Immature natural killer cell (primary cell): ENCODE measurements around the gene MAP6. TPM values are rescaled to one million over a fixed set of nuclear protein-coding genes. Genes with fewer than 3 reads are reported as not detected.

Experiments
- DNase-seq, 3 donors: peaks; one replicate each; pipeline ENCODE4 v3.0.0; 2022; ENCODE audit warnings: mixed read lengths in 1 of 3
- H3K27ac Mint-ChIP-seq, 6 donors: one replicate each; pipeline ENCODE4 v1.8.0; 2020; ENCODE audit warnings: mixed read lengths in 6 of 6, mild to moderate bottlenecking in 5 of 6, inconsistent platforms in 4 of 6, moderate library complexity in 3 of 6
- H3K27me3 Mint-ChIP-seq, 3 donors: one replicate each; pipeline ENCODE4 v1.8.0; 2020 to 2021; ENCODE audit warnings: low read depth in 3 of 3, mild to moderate bottlenecking in 3 of 3, mixed read lengths in 3 of 3, moderate library complexity in 3 of 3, inconsistent platforms in 1 of 3
- H3K36me3 Mint-ChIP-seq, 3 donors: one replicate each; pipeline ENCODE4 v1.8.0; 2020; ENCODE audit warnings: mixed read lengths in 3 of 3, inconsistent platforms in 2 of 3, mild to moderate bottlenecking in 2 of 3
- H3K4me1 Mint-ChIP-seq, 2 donors: one replicate each; pipeline ENCODE4 v1.8.0; 2020; ENCODE audit warnings: inconsistent platforms in 2 of 2, mild to moderate bottlenecking in 2 of 2, mixed read lengths in 2 of 2, moderate library complexity in 1 of 2
- H3K4me3 Mint-ChIP-seq, 5 donors: one replicate each; pipeline ENCODE4 v1.8.0; 2020; ENCODE audit warnings: mild to moderate bottlenecking in 5 of 5, mixed read lengths in 5 of 5, inconsistent platforms in 3 of 5, moderate library complexity in 3 of 5
- H3K9me3 Mint-ChIP-seq, 6 donors: one replicate each; pipeline ENCODE4 v1.8.0; 2020; ENCODE audit warnings: mild to moderate bottlenecking in 6 of 6, mixed read lengths in 6 of 6, inconsistent platforms in 4 of 6, moderate library complexity in 3 of 6
- polyA plus RNA-seq, 3 donors: library from polyadenylated mRNA; unstranded; fragments of 300-500 nt; fragmentation: Illumina TruSeq; gene quantifications; one replicate each; pipeline ENCODE4 v1.2.3, GENCODE V29; 2021

Gene MAP6
- polyA plus RNA-seq, 3 donors from 2014 or later, result not detected

DNA sequence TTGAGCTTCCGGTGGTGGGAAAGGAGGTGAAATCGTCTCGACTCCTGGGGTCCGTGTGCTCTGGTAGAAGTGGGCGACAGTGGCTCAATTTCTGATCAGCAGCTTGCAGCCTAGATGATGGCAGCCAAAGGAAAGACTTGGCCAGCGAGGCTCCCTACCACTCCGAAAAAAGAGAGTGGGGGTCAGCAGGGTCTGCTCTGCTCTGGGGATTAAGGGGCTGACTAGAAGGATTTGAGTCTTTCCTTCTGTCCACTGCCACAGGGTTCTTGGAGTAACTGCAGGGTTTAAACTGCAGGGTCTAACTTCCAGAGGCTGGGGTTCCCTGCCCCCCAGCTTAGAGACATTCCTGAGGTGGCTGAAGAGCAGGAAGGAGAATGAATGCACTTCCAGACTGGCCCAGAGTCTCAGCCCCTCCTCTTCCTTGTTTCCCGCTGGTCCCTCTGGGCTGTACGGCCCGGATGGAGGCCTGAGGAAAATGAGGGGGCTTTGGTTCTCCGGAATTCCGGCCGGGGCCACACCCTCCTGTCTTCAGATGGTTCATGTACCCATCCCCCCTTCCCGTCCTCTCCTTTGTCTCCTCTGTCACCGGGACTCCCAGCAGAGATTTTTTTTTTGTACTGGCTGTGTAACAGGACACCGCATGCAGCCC is 105.9 kb downstream of the MAP6 start:
- Mint-ChIP-seq H3K4me3 (peak overlapping the region; percentile 91 to 99 (median 97)), H3K9me3 (no peaks in the 10 kb centered on the region), H3K36me3 (no peaks in the 10 kb centered on the region), H3K27me3 (peaks cover 0 to 2% (median 2%) of the 10 kb centered on the region in 3 donors), H3K4me1 (peaks cover 42 to 48% of the 10 kb centered on the region in 2 donors), H3K27ac (peak overlapping the region; percentile 72 to 96 (median 88))
- DNase-seq, result no peak

DNA sequence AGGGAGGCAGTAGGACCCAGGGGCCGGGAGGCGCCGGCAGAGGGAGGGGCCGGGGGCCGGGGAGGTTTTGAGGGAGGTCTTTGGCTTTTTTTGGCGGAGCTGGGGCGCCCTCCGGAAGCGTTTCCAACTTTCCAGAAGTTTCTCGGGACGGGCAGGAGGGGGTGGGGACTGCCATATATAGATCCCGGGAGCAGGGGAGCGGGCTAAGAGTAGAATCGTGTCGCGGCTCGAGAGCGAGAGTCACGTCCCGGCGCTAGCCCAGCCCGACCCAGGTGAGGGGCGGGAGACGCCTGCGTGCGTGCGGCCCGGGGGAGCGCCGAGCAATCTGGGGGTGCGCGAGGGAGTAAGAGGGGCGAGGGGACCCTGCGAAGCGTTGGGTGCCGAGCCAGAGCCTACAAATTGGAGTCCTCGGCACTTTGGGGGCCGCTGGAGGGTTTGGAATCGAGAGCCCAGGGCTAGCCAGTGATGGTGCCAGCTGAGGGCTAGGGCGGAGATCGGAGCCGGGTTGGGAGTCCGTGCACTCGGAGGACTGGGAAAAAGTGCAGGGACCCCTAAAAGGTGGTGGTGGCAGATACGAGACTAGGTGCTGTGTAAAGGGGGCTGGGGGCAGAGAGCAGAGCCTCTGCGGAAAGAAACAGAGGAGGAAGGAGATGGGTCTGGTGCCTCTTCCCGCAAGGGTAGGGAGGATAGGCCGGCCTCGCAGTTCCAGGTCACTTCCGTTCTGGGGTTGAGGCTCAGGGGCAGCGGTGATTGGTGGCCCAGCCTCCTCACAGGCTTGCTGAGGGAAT is 106.6 kb downstream of the MAP6 start, which contains the start of gene SERPINH1:
TSS of gene SERPINH1 (plus strand) at position 206 of the 788 bp plus-strand sequence. CDS start 4,097 bp downstream, outside the sequence.
- no peaks in the 10 kb centered on the region for H3K9me3 Mint-ChIP-seq
- H3K4me3 Mint-ChIP-seq, result peak within 1 kb of the TSS; percentile 91 to 99 (median 97)
- peaks cover 2 to 5% (median 3%) of the 10 kb centered on the region in 3 donors for H3K27me3 Mint-ChIP-seq
- H3K4me1 Mint-ChIP-seq, result peaks cover 42 to 48% of the 10 kb centered on the region in 2 donors
- H3K27ac Mint-ChIP-seq, result peak within 1 kb of the TSS; percentile 72 to 96 (median 88)
- DNase-seq, result peak; percentile 46 to 53 (median 52)
- H3K36me3 Mint-ChIP-seq, result no peaks in the 10 kb centered on the region

DNA sequence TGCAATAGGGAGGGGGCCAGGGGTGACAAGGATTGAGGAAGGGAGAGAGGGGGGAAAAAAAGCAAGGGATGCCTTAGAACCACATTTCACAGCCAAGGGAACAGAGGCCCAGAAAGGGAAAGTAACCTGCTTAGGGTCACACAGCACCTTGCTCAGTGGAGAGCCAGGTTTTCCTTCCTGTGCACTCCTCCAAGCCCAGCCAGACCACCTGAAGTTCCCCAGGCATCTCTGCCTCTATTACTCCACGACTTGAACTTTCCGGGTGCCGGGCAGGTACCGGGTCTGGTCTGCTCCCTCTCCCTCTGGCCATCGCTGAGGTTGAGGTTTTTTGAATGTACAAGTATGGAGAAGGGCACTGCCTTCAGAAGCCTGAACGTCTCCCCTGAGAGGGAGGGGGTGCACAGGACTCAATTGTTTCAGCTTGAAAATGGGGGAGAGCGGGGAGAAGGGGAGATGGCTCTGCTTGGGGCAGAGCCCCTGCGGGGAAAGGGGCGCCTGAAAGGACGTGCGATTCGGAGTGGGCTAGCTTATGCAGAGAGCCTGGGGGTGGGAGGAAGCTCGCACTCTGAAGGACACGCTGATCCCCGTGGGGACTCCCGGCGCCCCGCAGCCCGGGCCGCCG is 107.3 kb downstream of the MAP6 start:
- H3K36me3 Mint-ChIP-seq, result no peaks in the 10 kb centered on the region

DNA sequence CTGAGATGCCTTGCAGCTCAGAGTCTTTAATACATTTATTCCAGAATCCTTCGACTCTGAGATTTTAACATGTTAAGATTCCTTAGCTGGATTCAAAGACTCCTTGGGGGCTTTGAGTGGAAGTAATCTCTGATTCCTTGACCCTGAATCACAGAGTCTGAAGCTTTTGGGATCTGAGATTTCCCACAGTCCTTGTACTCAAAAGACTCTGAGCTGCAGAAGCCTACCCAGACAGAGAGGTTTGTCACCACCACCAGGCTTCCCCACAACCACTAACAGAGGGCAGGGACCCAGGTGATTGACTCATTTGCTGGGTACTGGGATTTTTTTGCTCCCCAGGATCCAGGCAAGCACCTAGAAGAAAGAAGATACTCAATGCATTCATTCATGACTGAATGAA is 108.2 kb downstream of the MAP6 start:
- Mint-ChIP-seq H3K27ac (peak overlapping the region in 2 of 6 donors; percentile 65 to 87), H3K9me3 (no peaks in the 10 kb centered on the region), H3K36me3 (no peaks in the 10 kb centered on the region), H3K4me1 (peaks cover 37 to 41% of the 10 kb centered on the region in 2 donors), H3K4me3 (peak overlapping the region; percentile 76 to 99 (median 94)), H3K27me3 (peaks cover 2 to 8% (median 3%) of the 10 kb centered on the region in 3 donors)
- DNase-seq, result no peak

More for the DNA sequence above, 107.3 kb downstream of the MAP6 start:
- H3K9me3 Mint-ChIP-seq, result no peaks in the 10 kb centered on the region
- peak overlapping the region; percentile 91 to 99 (median 97) for H3K4me3 Mint-ChIP-seq
- peaks cover 2 to 8% (median 3%) of the 10 kb centered on the region in 3 donors for H3K27me3 Mint-ChIP-seq
- DNase-seq, result no peak
- peak overlapping the region; percentile 51 to 96 (median 88) for H3K27ac Mint-ChIP-seq
- peaks cover 42 to 48% of the 10 kb centered on the region in 2 donors for H3K4me1 Mint-ChIP-seq

DNA sequence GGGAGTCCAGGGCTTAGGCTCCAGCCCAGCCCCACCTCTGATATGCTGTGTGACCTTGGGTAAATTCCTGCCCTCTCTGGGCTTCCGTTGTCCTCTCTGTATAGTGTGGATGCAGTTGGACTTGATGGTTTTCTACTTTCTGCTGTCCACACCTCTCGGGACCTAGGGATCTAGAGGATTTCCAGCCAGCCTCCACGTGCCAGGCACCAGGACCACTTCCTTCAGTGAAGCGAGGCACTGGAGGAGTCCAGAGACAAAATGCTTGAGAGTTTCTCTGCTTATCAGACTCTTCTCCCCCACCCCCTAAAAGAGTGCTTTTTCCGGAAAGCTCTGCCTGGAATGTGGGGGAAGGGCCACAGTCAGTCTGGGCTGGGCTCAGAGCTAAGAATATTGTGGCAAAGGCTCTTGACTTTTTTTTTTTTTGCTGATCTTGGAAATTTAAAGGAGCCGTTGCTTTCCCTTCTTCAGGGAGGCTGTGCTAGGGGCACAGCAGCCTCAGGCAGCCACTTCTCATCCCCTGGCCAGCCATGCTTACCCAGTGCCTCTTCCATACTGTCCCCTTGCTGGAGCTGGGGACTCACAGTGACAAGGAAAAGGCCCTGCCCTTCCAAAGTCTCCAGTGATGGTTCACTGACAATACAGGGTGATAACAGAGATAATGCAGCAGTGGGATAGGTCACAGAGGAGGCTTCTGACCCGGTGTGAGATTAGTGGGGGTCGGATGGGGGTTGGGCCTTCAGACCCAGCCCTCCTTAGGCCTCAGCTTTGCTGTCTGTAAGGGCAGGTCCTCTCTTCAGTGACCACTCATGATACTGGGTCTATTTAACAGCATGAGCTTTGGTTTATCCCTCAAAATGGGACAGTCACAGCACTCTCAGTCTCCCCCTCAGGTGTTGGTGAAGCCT is 109.6 kb downstream of the MAP6 start:
- no peak overlapping the region for H3K4me3 Mint-ChIP-seq
- DNase-seq, result no peak
- peak overlapping the region in 1 of 6 donors; percentile 44 for H3K27ac Mint-ChIP-seq
- H3K36me3 Mint-ChIP-seq, result no peaks in the 10 kb centered on the region
- peaks cover 32 to 33% of the 10 kb centered on the region in 2 donors for H3K4me1 Mint-ChIP-seq
- H3K9me3 Mint-ChIP-seq, result no peaks in the 10 kb centered on the region
- H3K27me3 Mint-ChIP-seq, result peaks cover 2 to 8% (median 3%) of the 10 kb centered on the region in 3 donors

DNA sequence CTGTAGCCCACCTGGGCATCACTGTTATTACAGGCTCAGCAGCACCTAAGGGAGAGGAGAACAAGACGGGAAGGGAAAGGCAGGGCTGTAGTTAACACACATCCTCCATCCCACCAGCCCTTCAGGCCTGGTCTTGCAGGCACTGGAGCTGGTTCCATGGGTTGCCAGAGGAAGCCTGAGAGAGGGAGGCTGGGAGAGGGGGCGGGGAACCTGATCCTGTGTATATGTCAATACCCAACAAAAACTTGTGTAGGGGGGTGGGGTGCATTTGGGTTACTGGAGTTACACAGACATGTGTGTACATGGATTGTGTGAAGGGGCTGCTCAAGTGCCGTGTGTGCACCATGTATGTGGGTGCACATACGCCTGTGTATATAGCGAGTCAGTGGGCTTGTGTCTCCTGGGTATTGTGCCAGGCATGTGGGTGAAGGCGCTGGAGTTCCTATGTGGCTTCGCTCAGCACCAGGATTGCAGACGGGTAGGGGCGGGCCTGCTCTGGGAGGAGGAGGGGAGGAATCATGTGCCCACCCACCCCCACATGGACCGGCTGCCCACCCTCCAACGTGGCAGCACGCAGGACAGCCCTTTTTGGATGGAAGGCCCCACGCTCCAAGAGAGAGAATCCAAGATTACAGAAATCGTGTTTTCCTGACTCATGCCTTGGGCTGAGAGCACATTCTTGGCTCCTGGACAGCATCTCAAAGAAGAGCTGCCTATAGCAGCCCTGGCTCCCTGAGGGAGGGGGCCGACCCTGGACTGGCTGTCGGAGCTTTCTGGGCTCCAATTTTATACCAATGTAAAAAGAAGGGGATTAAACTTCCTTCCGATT is 111.0 kb downstream of the MAP6 start:
- no peak overlapping the region for H3K27ac Mint-ChIP-seq
- H3K9me3 Mint-ChIP-seq, result no peaks in the 10 kb centered on the region
- no peak overlapping the region for H3K4me3 Mint-ChIP-seq
- H3K27me3 Mint-ChIP-seq, result peaks cover 2 to 8% (median 3%) of the 10 kb centered on the region in 3 donors
- no peaks in the 10 kb centered on the region for H3K36me3 Mint-ChIP-seq
- DNase-seq, result no peak
- H3K4me1 Mint-ChIP-seq, result peaks cover 19 to 20% of the 10 kb centered on the region in 2 donors

DNA sequence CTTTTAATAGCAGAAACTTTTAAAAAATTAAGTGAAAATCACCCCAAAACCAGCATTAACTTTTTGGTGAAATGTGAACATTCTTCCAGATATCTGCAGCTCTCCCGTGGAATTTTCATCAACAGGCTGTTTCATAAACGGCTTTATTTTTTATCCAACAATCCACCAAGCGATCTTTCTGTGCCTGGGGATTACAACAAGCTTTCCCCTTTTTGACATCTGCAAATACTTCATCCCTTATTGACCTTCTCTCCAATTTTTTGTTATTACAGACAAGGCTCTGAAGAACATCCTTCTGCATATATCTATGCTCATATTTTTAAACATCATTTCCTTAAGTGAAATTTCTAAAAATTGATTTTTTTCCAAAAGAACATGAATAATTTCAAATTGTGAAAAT is 112.6 kb downstream of the MAP6 start:
- Mint-ChIP-seq H3K27me3 (peaks cover 2 to 8% (median 3%) of the 10 kb centered on the region in 3 donors), H3K36me3 (no peaks in the 10 kb centered on the region), H3K4me3 (no peak overlapping the region), H3K27ac (no peak overlapping the region), H3K9me3 (no peaks in the 10 kb centered on the region), H3K4me1 (peaks cover 6% of the 10 kb centered on the region in 2 donors)
- DNase-seq, result no peak

DNA sequence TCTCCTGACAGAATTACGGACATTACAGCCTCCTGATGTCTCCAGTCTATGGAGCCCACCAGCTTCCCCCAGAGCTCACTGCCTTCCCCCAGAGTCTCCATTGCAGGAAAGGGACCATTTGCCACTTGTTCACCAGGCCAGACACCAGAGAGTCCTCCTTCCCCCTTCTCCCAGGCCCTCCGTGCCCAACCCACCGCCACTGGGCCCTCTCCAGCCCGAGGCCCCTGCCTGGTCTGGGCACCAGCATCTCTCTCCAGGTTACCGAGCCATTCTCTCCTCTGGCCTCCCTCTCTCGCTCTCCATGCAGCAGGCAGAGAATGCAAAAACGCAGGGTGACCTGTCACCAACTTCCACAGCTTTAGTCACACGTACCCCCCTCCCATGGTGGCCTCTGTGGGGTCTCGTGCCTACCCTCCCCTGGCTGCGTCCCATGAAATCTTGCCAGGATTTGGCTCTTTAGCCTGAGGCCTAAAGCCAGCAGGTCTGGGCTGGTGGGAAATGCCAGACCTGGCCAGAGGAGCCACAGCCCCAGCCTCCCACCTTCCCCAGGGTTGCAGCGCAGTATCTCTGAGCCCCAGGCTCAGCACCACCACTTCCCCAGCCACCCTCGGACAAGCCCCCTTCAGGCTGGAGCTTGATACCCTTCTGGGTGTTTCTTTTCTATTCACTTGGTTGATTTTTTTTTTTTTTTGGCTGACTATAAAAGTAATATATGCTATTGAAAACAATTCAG is 113.6 kb downstream of the MAP6 start:
- Mint-ChIP-seq H3K36me3 (no peaks in the 10 kb centered on the region), H3K27ac (no peak overlapping the region), H3K9me3 (no peaks in the 10 kb centered on the region), H3K4me1 (no peaks in the 10 kb centered on the region), H3K27me3 (peaks cover 2 to 8% (median 3%) of the 10 kb centered on the region in 3 donors), H3K4me3 (no peak overlapping the region)
- no peak for DNase-seq

DNA sequence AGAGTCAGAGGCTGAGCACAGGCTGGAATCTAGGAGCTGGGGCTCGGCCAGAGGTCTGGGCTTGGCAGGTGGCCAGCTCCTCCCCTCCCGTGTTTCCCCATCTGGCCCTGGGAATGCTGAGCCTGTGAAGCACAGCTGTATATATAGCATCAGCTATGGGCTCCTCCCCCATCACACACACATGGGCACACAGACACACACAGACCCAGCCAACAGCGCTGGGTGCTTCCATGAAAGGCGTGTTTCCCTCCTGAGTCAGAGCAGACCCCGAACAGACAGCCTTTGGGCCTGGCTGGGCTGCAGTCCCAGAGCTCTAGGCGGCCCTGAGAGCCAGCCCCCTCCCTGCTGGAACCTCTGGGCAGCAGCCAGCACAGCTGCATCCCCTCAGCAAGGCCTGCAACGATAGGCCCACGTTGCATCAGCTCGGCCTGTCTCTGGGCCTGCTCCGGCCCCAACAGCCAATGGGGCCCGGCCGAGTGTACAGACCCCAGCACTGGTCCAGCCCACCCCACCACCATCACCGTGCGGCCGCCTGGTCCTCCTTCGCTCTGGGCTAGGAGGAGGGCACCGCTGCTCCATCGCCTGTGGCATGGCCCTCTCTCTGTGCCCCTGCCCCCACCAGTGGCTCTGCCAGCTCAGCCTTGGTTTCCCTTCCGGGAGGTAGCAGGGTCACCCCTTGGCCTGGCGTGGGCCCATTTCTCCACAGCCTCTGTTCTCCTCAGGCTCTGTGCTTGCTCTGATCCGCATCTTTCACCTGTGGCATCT is 114.4 kb downstream of the MAP6 start:
- Mint-ChIP-seq H3K4me1 (no peaks in the 10 kb centered on the region), H3K9me3 (no peaks in the 10 kb centered on the region), H3K4me3 (no peak overlapping the region), H3K36me3 (no peaks in the 10 kb centered on the region), H3K27ac (no peak overlapping the region), H3K27me3 (peaks cover 2 to 6% (median 3%) of the 10 kb centered on the region in 3 donors)
- no peak for DNase-seq

DNA sequence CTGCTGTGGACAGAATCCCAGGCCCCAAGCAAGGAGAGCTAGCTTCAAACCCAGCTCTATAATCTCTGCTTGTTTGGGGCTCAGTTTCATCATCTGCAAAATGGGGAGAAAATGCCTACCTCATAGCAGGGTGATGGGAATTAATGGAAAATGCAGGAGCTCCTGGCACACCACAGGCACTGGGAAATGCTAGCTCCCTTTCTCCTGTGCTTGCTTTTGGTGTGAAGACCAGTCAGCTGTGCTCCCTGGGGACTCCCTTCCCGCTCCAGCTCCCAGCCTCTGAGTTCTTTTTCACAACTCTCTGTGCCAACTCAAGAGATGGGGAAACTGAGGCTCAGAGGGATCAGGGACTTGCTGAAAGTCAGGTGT is 115.0 kb downstream of the MAP6 start:
- no peak for DNase-seq
- no peaks in the 10 kb centered on the region for H3K36me3 Mint-ChIP-seq
- H3K27ac Mint-ChIP-seq, result no peak overlapping the region
- H3K9me3 Mint-ChIP-seq, result no peaks in the 10 kb centered on the region
- peaks cover 0 to 6% (median 3%) of the 10 kb centered on the region in 3 donors for H3K27me3 Mint-ChIP-seq
- H3K4me1 Mint-ChIP-seq, result no peaks in the 10 kb centered on the region
- H3K4me3 Mint-ChIP-seq, result no peak overlapping the region

DNA sequence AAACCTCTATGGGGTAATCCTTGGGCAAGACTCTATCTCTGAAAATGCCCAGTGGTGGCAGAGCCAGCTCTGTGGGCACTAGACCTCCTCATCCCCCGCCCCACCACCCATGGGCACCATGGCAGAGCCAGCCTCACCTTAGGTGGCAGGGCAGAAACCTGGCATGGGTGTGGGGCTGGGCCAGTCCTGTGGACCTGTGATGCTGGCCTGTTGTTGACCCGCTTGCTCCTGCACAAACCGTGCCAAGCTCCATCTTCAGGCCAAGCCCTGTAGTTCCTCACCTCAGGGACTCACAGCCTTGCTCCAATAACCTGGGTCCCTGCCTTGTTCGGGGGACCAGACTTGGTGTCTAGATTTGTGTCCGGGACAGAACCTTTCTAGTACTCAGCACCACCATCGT is 115.7 kb downstream of the MAP6 start:
- no peaks in the 10 kb centered on the region for H3K4me1 Mint-ChIP-seq
- no peak for DNase-seq
- H3K27ac Mint-ChIP-seq, result no peak overlapping the region
- H3K4me3 Mint-ChIP-seq, result no peak overlapping the region
- no peaks in the 10 kb centered on the region for H3K9me3 Mint-ChIP-seq
- H3K27me3 Mint-ChIP-seq, result peaks cover 0 to 6% (median 3%) of the 10 kb centered on the region in 3 donors
- H3K36me3 Mint-ChIP-seq, result no peaks in the 10 kb centered on the region
